Panc1 (cell line): Measurements from ENCODE around the gene ATP10A.

Source experiments
- POLR2AphosphoS5 ChIP-seq: IDR thresholded peaks from 2 replicates; pipeline ENCODE4 v1.6.1; 2012; ENCODE audit warnings: mild to moderate bottlenecking, low read depth, low read length, moderate library complexity
- TCF7L2 ChIP-seq: IDR thresholded peaks from 2 replicates; pipeline ENCODE4 v1.6.1; 2011; ENCODE audit warnings: mild to moderate bottlenecking, low read depth, low read length, inconsistent platforms
- TF ChIP-seq, protein P1 (sequence below): fragments of 450-650 bp; IDR thresholded peaks from 2 replicates; pipeline ENCODE4 v1.5.1; 2017; ENCODE audit warnings: mild to moderate bottlenecking
- TF ChIP-seq, protein P2 (sequence below), 2 experiments: IDR thresholded peaks; 2 replicates each; pipeline ENCODE4 v1.6.1; 2011 to 2012; ENCODE audit warnings: low read depth in 2 of 2, control low read depth in 1 of 2, low read length in 1 of 2, mild to moderate bottlenecking in 1 of 2, moderate library complexity in 1 of 2; ENCODE audit not compliant: insufficient read depth in 1 of 2

DNA sequence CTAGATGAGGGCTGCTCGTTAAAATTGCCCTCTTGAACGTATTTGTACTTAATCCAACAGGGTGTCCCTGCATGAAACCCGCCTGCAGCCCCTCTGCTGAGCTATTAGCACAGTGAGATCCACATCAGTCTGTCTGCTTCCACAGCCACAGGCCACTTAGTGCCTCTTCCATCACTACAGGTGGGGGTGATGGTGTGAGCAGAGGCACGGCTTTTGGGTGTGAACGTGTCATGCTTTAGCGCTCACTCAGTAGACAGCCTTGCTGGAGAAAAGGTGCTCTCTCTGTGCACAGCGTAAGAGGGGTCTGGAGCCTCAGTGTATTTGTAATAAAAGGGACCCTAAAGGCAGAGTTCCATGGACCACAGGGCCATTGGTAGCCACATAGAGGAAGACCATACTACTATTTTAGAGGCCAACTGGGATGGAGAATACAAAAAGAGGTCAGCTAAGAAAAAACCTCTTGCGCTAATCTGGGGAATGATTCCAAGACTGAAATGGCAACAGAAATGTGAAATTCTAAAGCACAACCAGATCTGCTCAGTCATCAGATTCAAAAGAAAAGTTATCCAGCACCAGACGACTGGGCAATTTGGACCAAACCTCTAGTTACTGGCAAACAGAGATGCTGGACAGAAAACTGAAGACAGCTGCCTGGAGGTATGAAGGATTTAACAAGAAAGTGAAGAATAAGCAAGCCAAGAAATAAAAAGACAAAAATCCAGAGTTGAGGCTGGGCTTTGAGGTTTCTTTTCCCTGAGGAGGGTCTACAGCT lies 120.2 kb downstream of the ATP10A start:
- TF ChIP-seq, protein P1, sequence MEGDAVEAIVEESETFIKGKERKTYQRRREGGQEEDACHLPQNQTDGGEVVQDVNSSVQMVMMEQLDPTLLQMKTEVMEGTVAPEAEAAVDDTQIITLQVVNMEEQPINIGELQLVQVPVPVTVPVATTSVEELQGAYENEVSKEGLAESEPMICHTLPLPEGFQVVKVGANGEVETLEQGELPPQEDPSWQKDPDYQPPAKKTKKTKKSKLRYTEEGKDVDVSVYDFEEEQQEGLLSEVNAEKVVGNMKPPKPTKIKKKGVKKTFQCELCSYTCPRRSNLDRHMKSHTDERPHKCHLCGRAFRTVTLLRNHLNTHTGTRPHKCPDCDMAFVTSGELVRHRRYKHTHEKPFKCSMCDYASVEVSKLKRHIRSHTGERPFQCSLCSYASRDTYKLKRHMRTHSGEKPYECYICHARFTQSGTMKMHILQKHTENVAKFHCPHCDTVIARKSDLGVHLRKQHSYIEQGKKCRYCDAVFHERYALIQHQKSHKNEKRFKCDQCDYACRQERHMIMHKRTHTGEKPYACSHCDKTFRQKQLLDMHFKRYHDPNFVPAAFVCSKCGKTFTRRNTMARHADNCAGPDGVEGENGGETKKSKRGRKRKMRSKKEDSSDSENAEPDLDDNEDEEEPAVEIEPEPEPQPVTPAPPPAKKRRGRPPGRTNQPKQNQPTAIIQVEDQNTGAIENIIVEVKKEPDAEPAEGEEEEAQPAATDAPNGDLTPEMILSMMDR = no peak
- TF ChIP-seq POLR2AphosphoS5 = no peak
- no peak for TF ChIP-seq TCF7L2
- TF ChIP-seq, protein P2, sequence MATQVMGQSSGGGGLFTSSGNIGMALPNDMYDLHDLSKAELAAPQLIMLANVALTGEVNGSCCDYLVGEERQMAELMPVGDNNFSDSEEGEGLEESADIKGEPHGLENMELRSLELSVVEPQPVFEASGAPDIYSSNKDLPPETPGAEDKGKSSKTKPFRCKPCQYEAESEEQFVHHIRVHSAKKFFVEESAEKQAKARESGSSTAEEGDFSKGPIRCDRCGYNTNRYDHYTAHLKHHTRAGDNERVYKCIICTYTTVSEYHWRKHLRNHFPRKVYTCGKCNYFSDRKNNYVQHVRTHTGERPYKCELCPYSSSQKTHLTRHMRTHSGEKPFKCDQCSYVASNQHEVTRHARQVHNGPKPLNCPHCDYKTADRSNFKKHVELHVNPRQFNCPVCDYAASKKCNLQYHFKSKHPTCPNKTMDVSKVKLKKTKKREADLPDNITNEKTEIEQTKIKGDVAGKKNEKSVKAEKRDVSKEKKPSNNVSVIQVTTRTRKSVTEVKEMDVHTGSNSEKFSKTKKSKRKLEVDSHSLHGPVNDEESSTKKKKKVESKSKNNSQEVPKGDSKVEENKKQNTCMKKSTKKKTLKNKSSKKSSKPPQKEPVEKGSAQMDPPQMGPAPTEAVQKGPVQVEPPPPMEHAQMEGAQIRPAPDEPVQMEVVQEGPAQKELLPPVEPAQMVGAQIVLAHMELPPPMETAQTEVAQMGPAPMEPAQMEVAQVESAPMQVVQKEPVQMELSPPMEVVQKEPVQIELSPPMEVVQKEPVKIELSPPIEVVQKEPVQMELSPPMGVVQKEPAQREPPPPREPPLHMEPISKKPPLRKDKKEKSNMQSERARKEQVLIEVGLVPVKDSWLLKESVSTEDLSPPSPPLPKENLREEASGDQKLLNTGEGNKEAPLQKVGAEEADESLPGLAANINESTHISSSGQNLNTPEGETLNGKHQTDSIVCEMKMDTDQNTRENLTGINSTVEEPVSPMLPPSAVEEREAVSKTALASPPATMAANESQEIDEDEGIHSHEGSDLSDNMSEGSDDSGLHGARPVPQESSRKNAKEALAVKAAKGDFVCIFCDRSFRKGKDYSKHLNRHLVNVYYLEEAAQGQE (IDR thresholded peaks at IDR 0.05; ENCODE audit: insufficient read depth in 1 of 2, low read depth in 2 of 2, low read length in 1 of 2) = no peak
